HepG2 (cell line): ENCODE data around the gene FOXK2. TPM values are rescaled to one million over a fixed set of nuclear protein-coding genes. Genes with fewer than 3 reads are reported as not detected.
A peak's percentile ranks its signal among the peaks of the same experiment; 100 is the strongest.

Experiments used
- AGO1 ChIP-seq: fragments of 200-400 bp; formaldehyde crosslinking; IDR thresholded peaks from 2 replicates; pipeline ENCODE4 v1.6.1; 2017; ENCODE audit warnings: mild to moderate bottlenecking, low read depth, low read length, moderate library complexity; ENCODE audit not compliant: poor library complexity, severe bottlenecking
- GATAD1 ChIP-seq: IDR thresholded peaks from 2 replicates; pipeline ENCODE4 v1.6.1; 2016; ENCODE audit warnings: missing genetic modification reagents, missing compliant biosample characterization
- HNF4A ChIP-seq: sonication (generic); formaldehyde crosslinking; IDR thresholded peaks from 2 replicates; pipeline ENCODE4 v1.4.0; 2020; ENCODE audit warnings: missing genetic modification reagents
- HOXA3 ChIP-seq: sonication (generic); formaldehyde crosslinking; IDR thresholded peaks from 2 replicates; pipeline ENCODE4 v1.5.0; 2020; ENCODE audit warnings: missing genetic modification reagents
- NR2C2 ChIP-seq: sonication (generic); formaldehyde crosslinking; IDR thresholded peaks from 2 replicates; pipeline ENCODE4 v1.4.0; 2020; ENCODE audit warnings: missing genetic modification reagents, mild to moderate bottlenecking, moderate library complexity, borderline replicate concordance
- PITX1 ChIP-seq: sonication (generic); formaldehyde crosslinking; IDR thresholded peaks from 2 replicates; pipeline ENCODE4 v1.5.1; 2020; ENCODE audit warnings: mild to moderate bottlenecking, missing genetic modification reagents
- POLR2G ChIP-seq: fragments of 200-400 bp; formaldehyde crosslinking; IDR thresholded peaks from 2 replicates; pipeline ENCODE4 v1.6.1; 2018; ENCODE audit warnings: mild to moderate bottlenecking, low read depth, low read length, moderate library complexity
- SAP130 ChIP-seq: IDR thresholded peaks from 2 replicates; pipeline ENCODE4 v1.6.1; 2016; ENCODE audit warnings: low read depth
- XRCC5 ChIP-seq: fragments of 200-400 bp; formaldehyde crosslinking; optimal IDR thresholded peaks from 2 replicates; pipeline ENCODE3; 2017; ENCODE audit warnings: mild to moderate bottlenecking, low read length
- ZFX ChIP-seq: sonication (generic); formaldehyde crosslinking; IDR thresholded peaks from 2 replicates; pipeline ENCODE4 v1.4.0; 2020; ENCODE audit warnings: mild to moderate bottlenecking, low read depth, missing genetic modification reagents, moderate library complexity
- ZNF260 ChIP-seq: sonication (generic); formaldehyde crosslinking; IDR thresholded peaks from 2 replicates; pipeline ENCODE4 v1.4.0; 2020; ENCODE audit warnings: missing genetic modification reagents, low read depth, mild to moderate bottlenecking, borderline replicate concordance
- ZNF607 ChIP-seq: sonication (generic); formaldehyde crosslinking; IDR thresholded peaks from 2 replicates; pipeline ENCODE4 v1.5.1; 2020; ENCODE audit warnings: missing genetic modification reagents, mild to moderate bottlenecking, borderline replicate concordance
- ZNF678 ChIP-seq: sonication (generic); formaldehyde crosslinking; IDR thresholded peaks from 2 replicates; pipeline ENCODE4 v1.4.0; 2020; ENCODE audit warnings: mild to moderate bottlenecking, missing genetic modification reagents
- ZZZ3 ChIP-seq: sonication (generic); formaldehyde crosslinking; IDR thresholded peaks from 2 replicates; pipeline ENCODE4 v1.4.0; 2020; ENCODE audit warnings: missing genetic modification reagents, mild to moderate bottlenecking, borderline replicate concordance
- polyA plus RNA-seq, 8 experiments: library from polyadenylated mRNA; depleted of rRNA in 3 of 8; stranded (reverse) in 7 of 8; unstranded in 1 of 8; fragments of >200 nt; fragmentation: Illumina TruSeq in 4 of 8; extraction: Trizol in 4 of 8; gene quantifications; 2 replicates each; pipeline versions ENCODE4 v1.2.1 to v1.2.3, GENCODE V29; 2011 to 2016; ENCODE audit warnings: low read depth in 4 of 8, missing spikeins in 1 of 8, mixed read lengths in 1 of 8; ENCODE audit not compliant: insufficient read depth in 1 of 8
- total RNA-seq, 5 experiments: library from RNA; depleted of rRNA; stranded (reverse); fragments of >200 nt; fragmentation: Illumina TruSeq; extraction: Trizol; gene quantifications; 2 replicates each; pipeline ENCODE4 v1.2.3, GENCODE V29; 2016; ENCODE audit warnings: low read depth in 1 of 5
- TF ChIP-seq, protein P1 (sequence below): sonication (generic); formaldehyde crosslinking; IDR thresholded peaks from 2 replicates; pipeline ENCODE4 v1.5.0; 2020; ENCODE audit warnings: missing genetic modification reagents
- TF ChIP-seq, protein P2 (sequence below): sonication (generic); formaldehyde crosslinking; IDR thresholded peaks from 2 replicates; pipeline ENCODE4 v1.5.1; 2020; ENCODE audit warnings: missing genetic modification reagents, mild to moderate bottlenecking, borderline replicate concordance
- TF ChIP-seq, protein P3 (sequence below): sonication (generic); formaldehyde crosslinking; IDR thresholded peaks from 2 replicates; pipeline ENCODE4 v1.9.0; 2022; ENCODE audit warnings: low read depth, missing genetic modification reagents
- TF ChIP-seq, protein P4 (sequence below): sonication (generic); formaldehyde crosslinking; IDR thresholded peaks from 2 replicates; pipeline ENCODE4 v1.4.0; 2020; ENCODE audit warnings: low read depth, mild to moderate bottlenecking, missing genetic modification reagents
- TF ChIP-seq, protein P5 (sequence below): sonication (generic); formaldehyde crosslinking; IDR thresholded peaks from 2 replicates; pipeline ENCODE4 v1.5.1; 2020; ENCODE audit warnings: missing genetic modification reagents, mild to moderate bottlenecking, borderline replicate concordance

Gene FOXK2
- total and polyA plus RNA-seq, 2 of the 13 experiments (the other 11 are each of a cell fraction or from before 2014, with no cell fraction given): 67.1 to 67.2 TPM

DNA sequence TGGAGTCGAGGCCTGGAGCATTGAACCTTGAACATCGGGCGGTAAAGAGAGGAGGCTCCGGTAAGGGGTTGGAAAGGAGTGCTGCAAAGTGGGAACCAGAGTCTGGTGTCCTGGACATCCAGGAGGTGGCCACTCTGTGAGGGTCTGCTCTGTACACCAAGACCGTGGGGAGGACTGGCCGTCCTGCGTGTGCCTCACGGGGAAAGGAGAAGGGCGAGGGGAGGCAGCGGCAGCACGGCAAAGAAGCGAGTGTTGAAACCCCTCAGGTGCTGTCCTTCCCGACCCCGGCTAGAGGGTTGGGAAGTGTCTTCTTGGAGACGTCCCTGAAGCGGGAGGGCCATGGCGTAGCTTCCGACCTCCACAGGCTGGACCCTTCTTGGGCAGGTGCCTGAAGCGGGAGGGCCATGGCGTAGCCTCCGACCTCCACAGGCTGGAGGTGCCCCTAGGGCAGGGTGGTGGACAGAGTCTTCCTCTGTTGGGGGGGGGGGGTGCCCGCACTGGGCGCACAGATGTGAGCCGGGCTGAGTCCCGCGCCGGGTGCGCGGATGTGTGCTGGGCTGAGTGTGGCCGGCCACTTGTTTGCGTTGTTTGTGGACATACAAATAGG, 42.0 kb downstream of the FOXK2 start (continued):
- TF ChIP-seq AGO1: peak; percentile 29
- peak; percentile 8; the same call in 1 of the 2 replicates for TF ChIP-seq GATAD1
- TF ChIP-seq XRCC5: peak; percentile 4
- peak; percentile 73; the same call in 1 of the 2 replicates for TF ChIP-seq ZNF678 (CRISPR knock-in tag)
- no peak for TF ChIP-seq POLR2G
- TF ChIP-seq NR2C2 (CRISPR knock-in tag): peak; percentile 60
- peak; percentile 39; the same call in 1 of the 2 replicates for TF ChIP-seq PITX1 (CRISPR knock-in tag)
- TF ChIP-seq SAP130 (CRISPR knock-in tag): peak; percentile 4; the same call in 1 of the 2 replicates
- TF ChIP-seq, protein P1, sequence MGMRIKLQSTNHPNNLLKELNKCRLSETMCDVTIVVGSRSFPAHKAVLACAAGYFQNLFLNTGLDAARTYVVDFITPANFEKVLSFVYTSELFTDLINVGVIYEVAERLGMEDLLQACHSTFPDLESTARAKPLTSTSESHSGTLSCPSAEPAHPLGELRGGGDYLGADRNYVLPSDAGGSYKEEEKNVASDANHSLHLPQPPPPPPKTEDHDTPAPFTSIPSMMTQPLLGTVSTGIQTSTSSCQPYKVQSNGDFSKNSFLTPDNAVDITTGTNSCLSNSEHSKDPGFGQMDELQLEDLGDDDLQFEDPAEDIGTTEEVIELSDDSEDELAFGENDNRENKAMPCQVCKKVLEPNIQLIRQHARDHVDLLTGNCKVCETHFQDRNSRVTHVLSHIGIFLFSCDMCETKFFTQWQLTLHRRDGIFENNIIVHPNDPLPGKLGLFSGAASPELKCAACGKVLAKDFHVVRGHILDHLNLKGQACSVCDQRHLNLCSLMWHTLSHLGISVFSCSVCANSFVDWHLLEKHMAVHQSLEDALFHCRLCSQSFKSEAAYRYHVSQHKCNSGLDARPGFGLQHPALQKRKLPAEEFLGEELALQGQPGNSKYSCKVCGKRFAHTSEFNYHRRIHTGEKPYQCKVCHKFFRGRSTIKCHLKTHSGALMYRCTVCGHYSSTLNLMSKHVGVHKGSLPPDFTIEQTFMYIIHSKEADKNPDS: 0 out of 2 replicates have a peak, but pooled peaks have one; percentile 62
- TF ChIP-seq ZZZ3 (CRISPR knock-in tag): 0 out of 2 replicates have a peak, but pooled peaks have one; percentile 43
- peak; percentile 50; the same call in 1 of the 2 replicates for TF ChIP-seq HOXA3 (CRISPR knock-in tag)
- TF ChIP-seq ZFX: peak; percentile 86
- TF ChIP-seq, protein P2, sequence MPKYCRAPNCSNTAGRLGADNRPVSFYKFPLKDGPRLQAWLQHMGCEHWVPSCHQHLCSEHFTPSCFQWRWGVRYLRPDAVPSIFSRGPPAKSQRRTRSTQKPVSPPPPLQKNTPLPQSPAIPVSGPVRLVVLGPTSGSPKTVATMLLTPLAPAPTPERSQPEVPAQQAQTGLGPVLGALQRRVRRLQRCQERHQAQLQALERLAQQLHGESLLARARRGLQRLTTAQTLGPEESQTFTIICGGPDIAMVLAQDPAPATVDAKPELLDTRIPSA (CRISPR knock-in tag): 0 out of 2 replicates have a peak, but pooled peaks have one; percentile 35
- peak; percentile 89; the same call in 1 of the 2 replicates for TF ChIP-seq HNF4A (CRISPR knock-in tag)
- TF ChIP-seq ZNF607: peak; percentile 32; the same call in 1 of the 2 replicates
- TF ChIP-seq, protein P3, sequence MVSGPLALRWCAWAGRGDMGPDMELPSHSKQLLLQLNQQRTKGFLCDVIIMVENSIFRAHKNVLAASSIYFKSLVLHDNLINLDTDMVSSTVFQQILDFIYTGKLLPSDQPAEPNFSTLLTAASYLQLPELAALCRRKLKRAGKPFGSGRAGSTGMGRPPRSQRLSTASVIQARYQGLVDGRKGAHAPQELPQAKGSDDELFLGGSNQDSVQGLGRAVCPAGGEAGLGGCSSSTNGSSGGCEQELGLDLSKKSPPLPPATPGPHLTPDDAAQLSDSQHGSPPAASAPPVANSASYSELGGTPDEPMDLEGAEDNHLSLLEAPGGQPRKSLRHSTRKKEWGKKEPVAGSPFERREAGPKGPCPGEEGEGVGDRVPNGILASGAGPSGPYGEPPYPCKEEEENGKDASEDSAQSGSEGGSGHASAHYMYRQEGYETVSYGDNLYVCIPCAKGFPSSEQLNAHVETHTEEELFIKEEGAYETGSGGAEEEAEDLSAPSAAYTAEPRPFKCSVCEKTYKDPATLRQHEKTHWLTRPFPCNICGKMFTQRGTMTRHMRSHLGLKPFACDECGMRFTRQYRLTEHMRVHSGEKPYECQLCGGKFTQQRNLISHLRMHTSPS (CRISPR knock-in tag): peak; percentile 56; the same call in 1 of the 2 replicates
- TF ChIP-seq, protein P4, sequence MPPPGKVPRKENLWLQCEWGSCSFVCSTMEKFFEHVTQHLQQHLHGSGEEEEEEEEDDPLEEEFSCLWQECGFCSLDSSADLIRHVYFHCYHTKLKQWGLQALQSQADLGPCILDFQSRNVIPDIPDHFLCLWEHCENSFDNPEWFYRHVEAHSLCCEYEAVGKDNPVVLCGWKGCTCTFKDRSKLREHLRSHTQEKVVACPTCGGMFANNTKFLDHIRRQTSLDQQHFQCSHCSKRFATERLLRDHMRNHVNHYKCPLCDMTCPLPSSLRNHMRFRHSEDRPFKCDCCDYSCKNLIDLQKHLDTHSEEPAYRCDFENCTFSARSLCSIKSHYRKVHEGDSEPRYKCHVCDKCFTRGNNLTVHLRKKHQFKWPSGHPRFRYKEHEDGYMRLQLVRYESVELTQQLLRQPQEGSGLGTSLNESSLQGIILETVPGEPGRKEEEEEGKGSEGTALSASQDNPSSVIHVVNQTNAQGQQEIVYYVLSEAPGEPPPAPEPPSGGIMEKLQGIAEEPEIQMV: no peak
- no peak for TF ChIP-seq ZNF260 (CRISPR knock-in tag)
- TF ChIP-seq, protein P5, sequence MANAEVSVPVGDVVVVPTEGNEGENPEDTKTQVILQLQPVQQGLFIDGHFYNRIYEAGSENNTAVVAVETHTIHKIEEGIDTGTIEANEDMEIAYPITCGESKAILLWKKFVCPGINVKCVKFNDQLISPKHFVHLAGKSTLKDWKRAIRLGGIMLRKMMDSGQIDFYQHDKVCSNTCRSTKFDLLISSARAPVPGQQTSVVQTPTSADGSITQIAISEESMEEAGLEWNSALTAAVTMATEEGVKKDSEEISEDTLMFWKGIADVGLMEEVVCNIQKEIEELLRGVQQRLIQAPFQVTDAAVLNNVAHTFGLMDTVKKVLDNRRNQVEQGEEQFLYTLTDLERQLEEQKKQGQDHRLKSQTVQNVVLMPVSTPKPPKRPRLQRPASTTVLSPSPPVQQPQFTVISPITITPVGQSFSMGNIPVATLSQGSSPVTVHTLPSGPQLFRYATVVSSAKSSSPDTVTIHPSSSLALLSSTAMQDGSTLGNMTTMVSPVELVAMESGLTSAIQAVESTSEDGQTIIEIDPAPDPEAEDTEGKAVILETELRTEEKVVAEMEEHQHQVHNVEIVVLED (CRISPR knock-in tag): no peak; the same call in 1 of the 2 replicates
